ENCODE data around the gene PTPRM. TPM values are rescaled to one million over a fixed set of nuclear protein-coding genes. Genes with fewer than 3 reads are reported as not detected.

The PTPRM gene
- polyA plus RNA-seq, 10 donors = 64.2 to 99.9 (median 85.1) TPM

DNA sequence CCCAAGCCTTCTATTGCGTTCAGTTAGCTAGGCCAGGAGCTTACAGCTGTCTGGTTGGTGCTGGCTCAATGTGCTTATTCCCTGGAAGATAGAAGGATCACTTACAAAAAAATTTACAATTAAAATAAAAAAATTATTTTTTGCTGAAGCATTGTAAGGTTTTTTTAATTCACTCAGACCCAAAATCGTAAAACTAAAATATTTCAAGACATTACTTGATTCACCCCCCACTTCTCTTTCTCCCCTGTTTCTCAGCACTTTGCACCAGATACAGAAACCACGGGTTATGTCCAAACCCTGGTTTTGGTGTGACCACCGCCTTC, 911 bp upstream of the PTPRM start:
- no peak for DNase-seq

DNA sequence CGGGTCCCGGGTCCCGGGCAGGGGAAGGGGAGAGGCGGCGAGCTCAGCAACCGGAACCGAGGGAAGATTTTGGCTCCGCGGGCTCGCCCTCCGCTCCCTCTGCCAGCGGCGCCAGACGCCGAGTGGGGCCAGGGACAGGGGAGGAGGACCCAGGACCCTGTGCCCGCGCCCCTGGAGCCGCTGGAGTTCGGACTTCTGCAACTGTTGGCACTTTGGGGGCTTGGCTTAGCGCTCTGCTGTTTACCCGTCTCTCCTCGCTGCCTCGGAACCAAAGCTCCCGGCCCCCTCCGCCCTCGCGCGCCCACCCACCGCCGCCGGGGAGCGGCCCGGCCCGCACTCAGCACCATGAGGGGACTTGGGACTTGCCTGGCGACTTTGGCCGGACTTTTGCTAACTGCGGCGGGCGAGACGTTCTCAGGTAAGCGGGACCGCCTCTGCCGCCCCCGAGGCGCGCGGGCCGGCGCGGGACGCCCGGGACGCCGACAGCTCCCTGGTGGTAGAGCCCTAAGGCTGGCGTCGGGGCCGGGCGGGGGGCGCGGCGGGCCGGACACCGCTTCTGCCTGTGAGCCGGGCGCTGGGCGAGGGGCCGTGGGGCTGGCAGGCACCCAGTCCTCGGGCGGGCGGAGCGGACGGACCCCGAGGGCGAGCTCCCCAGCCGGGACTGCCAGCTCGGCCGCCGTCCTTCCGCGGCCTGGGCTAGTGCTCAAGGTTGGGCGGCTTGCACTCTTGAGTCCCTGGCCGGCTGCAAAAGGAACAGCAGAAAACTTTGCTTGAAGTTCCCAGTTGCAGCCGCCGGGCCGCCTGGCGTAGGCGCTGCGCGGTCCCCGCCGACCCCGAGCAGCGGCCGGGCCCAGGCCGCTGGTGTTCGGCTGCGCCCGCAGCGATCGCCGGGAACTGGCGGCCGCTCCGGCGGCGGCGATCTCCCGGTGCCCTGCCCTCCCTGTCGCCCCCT, 634 bp downstream of the PTPRM start:
- peak in 2 of 3 donors; percentile 66 to 87 for DNase-seq

DNA sequence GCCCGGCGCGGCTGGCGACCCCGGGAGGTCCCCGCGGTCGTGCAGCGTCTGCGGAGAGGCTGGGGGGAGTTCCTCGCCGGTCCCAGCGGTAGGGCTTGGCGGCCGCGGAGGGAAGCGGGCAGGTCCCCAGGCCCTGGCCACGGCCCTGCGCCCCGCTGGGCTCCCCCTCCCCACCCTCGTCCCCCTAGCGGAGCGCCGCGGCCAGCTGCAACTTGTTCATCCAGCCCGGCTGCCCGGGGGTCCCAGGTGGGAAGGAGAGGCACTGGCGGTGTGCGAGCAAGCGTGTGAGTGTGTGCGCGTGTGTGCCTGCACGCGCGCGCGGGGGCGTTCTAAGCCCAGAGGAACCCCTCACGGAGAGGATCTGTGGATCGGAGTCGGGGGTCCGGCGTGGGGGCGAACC, 1.3 kb downstream of the PTPRM start:
- peak in 2 of 3 donors; percentile 48 to 79 for DNase-seq

DNA sequence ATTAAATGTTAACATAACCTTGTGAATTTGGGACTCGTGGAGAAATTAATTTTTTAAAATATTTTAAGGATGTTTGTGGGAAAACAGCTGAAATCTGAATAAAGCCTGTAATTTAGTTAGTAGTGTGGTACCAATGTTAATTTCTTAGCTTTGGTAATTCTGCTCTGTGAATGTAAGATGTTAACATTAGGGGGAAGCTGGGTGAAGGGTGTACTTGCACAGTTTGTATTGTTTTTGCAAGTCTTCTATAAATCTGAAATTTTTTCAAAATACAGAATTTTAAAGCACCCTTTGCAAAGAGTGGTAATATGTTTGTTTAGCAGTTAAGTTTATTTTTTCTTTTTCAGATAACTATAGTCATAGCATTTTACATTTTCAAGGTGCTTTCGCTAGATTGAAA, 4.5 kb downstream of the PTPRM start:
- DNase-seq = no peak

DNA sequence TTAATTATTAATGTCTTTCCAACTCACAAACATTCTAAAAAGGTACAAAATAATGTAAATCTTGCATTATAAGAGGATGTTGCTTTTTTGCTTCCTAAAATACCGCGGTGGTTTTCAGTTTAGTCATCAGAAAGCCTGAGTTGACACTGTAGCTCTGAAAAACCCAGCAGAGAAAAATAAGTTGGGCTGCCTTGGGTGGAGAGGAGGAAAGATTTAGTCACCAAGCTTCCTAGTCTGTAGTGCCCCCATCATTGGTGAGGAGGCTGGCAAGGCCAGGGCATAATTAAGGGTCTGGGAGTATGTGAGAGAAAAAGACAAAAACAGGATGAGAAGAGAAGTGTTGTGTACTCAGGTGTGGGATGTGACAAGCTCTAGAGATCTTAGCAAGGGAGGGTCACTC, 5.7 kb downstream of the PTPRM start:
- no peak for DNase-seq

DNA sequence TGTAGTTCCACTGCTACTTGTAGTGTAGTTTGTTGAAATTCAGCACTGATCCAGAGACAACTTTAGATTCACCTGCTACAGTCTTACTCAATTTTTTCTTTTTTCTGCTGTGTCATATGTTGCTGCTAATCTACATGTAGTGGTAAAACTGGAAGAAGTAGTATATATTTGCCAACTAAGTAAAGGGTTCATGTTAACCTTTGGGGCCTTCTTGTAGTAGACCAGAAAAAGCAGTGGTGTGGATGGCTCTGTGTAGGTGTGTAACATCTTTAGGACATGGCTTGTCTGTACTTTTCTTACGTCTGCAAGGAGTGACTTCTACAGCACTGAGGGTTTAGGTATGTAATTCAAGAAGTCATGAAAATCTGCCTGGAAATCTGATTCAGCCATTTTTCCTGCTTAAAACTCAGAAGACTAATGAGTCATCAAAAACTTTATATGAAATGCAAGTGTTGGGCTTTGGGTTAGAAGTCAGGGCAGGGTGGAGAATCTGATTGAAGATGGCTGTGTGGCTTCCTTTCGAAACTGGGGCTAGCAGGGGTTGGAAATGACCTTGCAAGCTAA, 8.4 kb downstream of the PTPRM start:
- DNase-seq = no peak

DNA sequence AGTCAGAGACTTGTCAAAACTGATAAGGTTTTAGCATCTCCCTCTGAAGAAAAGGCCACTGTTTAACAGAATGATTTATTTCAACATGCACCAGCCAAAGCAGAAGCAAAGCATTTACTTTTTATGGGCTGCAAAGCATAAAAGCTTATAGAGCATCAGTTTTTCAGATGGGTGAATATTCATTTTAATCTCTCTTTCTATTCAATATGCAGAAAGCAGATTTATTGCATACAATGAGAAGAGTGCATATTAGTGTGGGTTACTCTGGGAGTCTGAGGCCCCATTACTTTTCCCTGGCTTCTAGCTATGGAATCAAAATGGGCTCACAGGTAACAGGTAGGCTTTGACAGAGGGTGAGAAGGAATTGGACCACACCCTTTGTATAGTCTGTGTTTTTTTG, 9.0 kb downstream of the PTPRM start:
- no peak for DNase-seq

DNA sequence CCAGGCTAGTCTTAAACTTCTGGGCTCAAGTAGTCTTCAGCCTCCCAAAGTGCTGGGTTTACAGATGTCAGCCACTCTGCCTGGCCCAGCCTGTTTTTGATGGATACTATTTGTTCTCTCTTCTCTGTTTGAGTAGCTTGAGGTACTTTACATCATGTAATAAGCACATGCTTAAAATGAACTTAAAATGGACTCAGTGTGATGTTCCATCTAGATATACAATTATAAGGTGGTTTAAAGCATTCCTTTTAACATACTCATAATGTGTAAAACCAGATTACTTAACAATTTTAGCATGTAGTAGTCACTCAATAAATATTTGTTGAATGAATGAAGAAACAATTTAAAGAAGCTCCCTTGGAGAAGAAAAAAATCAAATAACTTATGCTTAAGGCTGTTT, 9.6 kb downstream of the PTPRM start:
- DNase-seq = peak in 1 of 3 donors; percentile 57

DNA sequence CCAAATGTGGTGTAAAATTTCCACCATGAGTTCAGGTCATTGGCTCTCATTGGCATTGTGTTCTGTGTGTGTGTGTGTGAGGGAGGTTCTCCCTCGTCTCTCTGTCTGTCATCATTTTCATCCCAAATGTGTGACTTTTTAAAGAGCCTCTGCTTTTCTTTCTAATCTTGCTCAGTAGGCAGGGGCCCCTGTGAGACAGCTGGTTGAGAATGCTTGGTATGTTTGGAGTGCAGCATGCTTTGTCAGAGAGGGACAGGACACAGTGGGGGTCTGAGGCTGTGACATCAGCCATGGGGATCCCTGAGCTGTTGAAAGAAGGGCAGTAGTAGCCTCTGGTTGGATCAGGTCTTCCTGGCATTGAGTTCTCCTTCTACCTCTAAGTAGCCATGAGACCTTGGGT, 10.6 kb downstream of the PTPRM start:
- DNase-seq = peak in 1 of 3 donors; percentile 80

DNA sequence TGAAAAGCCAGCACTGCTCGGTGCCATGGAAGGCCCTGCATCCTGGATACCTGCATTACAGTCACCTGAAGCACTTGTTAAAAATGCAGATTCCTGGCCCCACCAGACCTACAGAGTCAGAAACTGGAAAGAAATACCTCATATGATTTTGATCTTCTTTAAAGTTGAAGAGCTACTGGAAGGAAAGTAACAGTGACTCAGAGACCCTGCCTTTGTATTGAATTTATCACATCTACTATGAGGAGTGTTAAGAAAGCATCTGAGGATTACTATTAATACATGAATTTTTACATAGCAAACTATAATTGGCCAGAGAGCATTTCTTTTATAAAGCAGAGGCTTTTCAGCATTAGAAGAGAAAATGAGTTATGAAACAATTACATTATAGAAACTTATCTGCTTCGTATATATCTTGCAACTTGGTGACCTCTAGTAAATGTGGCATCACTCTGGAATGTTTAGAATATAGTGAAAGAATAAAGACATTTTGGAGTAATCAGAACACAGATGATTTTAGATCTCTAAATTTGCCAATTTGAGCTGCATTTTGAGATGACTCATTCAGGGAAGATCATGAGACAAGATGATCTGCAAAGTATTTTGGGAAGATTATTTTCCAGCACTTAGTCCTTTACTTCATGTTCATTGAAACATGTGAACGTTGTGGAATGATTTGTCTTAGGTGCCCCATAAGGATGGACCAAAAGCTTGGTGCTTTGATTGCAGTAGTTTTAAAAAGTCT, 12.2 kb downstream of the PTPRM start:
- no peak for DNase-seq

DNA sequence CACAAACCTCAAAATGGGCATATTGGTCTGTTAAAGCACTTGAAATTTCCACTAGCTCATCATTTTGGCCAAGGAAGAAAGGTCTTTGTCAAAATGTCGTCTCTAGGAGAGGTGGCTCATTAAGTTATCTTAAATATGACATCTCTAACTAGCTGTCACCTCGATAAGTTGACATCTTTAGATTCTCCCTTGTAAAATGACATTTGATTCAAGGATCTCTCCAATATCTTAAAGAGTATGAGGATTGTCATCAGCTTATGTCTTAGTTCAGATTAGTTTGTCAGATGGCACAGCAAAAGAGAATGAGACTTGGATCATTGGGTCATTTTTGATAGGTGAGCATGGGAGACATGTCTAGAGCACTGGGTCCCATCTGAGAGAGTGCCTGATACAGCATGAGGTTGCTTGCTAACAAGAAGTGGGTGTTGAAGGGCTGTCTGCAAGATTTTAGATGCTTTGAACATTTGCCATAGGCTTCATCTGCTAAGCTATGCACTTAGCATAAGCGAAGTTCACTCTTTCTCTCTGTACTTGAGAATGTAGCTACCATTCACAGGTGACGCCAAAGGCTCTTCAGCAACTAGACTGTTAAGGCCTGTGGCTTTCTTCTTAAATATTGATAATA, 12.9 kb downstream of the PTPRM start:
- DNase-seq = no peak

DNA sequence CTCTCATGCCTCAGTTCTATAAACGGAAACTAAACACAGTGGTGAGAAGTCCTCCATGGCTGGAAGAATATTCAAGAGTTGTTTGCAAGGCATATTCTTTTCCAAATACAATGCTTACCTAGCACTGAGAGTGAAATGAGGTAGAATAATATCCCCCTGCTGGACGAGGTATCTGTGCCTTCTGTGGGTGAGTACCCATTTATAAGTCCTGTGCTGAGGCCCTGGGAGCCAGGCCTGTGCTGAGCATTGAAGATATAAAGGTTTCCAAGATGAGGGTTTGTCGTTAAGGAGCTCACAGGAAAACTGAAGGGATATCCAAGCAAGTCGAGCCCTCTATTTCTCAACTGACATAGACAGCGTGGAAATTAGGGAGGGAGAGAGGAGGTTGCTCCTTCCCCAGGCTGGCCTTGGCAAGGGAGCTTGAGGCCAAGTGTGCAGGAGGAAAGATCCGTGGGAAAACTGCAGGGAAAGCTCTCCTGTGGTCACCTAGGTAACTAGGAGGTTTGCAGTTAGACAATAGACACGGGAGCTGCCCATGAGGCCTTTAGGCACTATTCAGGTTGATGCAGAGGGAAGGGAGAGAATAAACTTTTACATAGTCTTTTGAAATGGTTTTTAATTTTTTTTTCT, 17.6 kb downstream of the PTPRM start:
- DNase-seq = peak in 1 of 3 donors; percentile 30

DNA sequence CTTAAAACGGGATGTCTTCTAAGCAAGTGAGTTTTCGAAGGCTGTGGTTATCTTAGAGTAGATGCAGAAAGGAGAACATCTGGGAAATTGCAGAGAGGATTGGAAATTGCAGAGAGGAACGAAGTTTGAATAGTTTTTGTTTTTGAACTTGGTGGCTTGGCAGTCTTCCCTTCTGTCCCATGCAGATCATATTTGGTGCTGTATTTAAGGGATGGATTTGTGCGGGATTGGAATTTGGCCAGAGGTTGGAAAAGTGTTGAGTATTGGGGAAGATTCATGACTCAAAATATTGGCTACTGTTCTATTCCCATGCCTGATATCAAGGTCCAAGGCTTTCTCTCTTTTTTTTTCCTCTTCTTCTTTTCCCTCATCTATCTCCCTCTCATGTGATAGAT, 18.2 kb downstream of the PTPRM start:
- DNase-seq = peak in 1 of 3 donors; percentile 25

DNA sequence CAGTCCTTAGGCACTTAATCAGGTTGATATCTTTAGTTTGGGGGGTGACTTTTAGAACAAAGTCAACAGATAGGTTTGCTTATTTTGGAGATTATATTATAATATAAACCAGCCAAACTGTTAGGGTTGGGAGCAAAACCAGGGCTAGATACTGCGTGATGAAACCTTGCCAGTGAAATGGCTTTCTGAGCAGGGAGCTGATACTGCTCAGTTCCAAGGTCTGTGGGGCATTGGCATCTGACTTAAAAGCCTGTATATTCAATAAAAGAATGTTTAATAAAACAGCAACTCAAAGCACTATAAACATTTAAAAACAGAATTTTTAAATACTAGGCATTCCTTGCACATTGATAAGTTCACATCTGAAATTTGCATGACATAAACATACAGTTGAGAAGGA, 19.3 kb downstream of the PTPRM start:
- DNase-seq = no peak

DNA sequence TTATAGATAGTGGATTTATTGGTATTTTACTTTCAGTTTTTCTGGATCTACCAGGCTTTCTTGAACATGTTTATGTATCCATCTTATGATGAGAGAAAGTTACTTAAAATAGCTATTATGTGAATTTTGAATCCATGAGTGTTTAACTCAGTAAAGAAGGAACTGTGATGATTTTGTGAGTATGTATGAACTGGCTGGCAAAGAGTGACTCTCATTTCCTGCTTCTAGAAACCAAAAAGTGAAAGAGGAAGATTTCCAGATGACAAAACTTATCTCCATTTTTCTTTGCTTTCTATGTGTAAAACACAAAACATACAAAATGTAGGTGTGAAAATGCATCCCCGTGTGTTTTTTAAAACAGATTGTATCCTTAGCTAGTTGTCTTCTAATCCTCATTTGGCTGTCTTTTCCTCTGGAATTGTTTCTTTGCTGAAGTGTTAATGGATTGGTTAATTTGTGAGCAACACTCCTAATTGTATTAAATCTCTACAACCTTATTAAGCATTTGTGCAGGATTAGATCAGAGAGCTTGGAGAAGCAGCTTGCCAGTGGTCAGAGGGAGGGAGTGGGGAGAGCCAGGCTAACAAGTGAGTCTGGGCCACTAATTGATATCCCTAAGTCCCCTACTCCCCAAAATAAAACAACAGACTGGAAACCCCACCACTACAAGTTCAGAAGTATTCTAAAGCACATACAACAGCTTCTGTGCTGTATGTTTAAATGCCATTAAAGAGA, 23.9 kb downstream of the PTPRM start:
- DNase-seq = peak in 1 of 3 donors; percentile 24

DNA sequence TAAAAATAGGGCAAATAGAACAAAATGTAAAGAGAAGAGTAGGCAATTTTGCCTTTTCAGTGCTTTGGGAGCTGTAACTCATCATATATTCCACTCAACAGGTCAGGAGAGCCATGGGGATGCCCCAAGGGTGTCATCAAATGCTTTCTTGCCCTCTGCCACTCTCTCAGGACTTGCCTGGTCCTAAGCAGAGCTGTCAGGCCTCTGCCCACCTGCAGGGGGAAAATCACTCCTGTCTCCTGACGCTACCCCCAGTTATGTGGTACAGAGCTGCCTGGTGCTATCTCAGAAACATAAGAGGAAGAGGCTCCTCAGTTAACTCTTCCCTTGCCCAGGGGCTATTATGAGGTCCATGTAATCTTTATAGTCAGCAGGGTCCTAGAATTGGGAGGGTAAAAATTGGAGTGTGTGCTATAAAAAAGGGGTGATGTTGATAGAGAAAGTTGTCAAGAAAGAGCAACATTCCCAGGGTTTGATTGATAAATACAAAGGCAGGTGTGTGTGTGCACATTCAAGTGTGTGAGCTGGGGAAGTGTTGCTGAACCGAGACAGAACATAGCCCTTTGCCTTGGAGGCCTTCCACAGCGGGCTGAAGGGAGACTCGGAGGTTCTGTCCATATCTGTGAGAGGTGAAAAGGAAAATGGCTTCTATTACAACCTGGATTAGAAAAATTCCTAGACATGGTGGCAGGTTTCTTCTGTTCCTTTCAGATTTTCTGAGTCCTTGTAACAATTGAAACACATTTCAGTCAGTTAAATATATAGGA, 25.4 kb downstream of the PTPRM start:
- no peak for DNase-seq

DNA sequence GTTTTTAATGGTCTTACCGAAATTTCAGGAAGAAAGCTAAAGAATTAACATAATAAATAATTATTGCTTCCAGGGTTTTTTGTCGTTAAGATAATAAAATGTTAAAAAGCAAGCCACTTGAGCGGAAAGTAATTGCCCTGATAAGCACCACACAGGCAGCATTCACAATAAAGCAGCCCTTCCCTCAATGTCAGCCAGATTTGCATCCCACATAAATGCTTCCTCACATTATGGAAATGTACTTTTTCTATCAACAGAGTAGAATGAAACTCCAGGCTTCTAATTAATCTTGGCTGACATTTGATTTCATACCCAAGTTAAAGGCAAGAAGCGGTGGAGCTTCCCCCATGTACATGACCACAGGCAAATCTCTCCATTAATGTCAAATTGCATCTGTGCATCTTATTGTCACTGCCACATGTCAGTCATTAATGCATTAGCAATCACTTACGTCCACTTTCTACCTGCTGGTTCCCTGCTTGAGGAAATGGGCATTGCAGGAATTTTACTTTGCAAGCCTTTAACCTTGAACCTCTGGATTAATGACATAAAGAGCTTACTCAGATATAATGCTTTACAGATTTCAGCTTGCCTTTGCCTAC, 26.2 kb downstream of the PTPRM start:
- no peak for DNase-seq

DNA sequence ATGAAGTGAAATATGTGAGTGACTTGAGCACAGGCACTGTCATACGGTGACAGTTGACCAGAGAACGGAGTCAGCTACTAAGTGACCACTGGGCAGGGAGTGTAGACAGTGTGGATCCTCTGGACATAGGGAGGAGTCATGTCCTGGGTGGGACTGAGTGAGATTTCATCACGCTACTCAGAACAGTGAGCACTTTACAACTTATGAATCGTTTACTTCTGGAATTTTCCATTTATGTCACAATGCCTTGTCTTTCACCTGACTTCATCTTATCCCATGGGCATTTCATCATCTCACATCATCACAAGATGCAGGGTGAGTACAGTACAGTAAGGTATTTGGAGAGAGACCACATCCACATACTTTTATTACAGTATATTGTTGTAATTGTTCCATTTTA, 29.0 kb downstream of the PTPRM start:
- no peak for DNase-seq

DNA sequence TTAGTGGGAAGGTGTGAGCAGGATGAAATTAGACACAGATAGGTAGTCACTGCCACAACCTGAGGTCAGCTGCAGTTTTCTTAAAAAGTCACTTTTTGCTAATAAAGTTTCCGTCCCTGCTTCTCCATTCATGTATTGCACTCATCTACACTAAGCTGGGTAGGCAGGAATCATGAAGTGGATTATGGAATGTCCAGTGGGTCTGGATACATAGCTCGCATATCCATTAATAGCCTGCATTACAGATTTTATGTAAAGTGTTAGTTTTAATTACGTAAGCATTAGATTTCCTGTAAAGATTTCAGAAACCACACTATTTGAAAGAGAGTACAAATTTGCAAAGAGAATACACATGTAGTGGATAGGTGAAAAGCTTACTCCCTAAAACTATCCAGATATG, 30.4 kb downstream of the PTPRM start:
- no peak for DNase-seq

Data from muscle of back (tissue), 11 donors.